ENCODE measurements around the gene SAT1.

GRCh38 chrX:23799469-23800065, 16.6 kb downstream of the SAT1 start:
- TF ChIP-seq CTCF (IDR thresholded peaks at IDR 0.05) (no peak), POLR2A (IDR thresholded peaks at IDR 0.05) (no peak)
